KMS-11 (cell line): ENCODE measurements around the gene ZSWIM7.

Source experiments
- H2AFZ ChIP-seq: fragments of 200-600 bp; sonication (generic); 2 replicates; pipeline ENCODE4 v1.6.1; 2016; ENCODE audit warnings: antibody characterized with exemption, mixed run types, low read depth
- H3K27ac ChIP-seq: fragments of 200-600 bp; sonication (generic); 2 replicates; pipeline ENCODE4 v1.6.1; 2016; ENCODE audit warnings: mild to moderate bottlenecking, mixed run types
- H3K27me3 ChIP-seq: fragments of 200-600 bp; sonication (generic); 2 replicates; pipeline ENCODE4 v1.6.1; 2017; ENCODE audit warnings: mild to moderate bottlenecking, low read depth, mixed run types, moderate library complexity; ENCODE audit not compliant: insufficient read depth
- H3K36me3 ChIP-seq: fragments of 200-600 bp; sonication (generic); 2 replicates; pipeline ENCODE4 v1.6.1; 2017; ENCODE audit warnings: mild to moderate bottlenecking, mixed run types; ENCODE audit not compliant: insufficient read depth
- H3K4me1 ChIP-seq: fragments of 200-600 bp; sonication (generic); 2 replicates; pipeline ENCODE4 v1.6.1; 2016; ENCODE audit warnings: mild to moderate bottlenecking, low read depth, mixed run types; ENCODE audit not compliant: poor library complexity, severe bottlenecking
- H3K4me2 ChIP-seq: fragments of 200-600 bp; sonication (generic); 2 replicates; pipeline ENCODE4 v1.7.0; 2016; ENCODE audit warnings: mild to moderate bottlenecking, mixed run types
- H3K4me3 ChIP-seq: fragments of 200-600 bp; sonication (generic); IDR thresholded peaks from 2 replicates; pipeline ENCODE4 v1.6.1; 2017; ENCODE audit warnings: low read depth, low read length, mixed read lengths; ENCODE audit not compliant: insufficient read depth
- H3K79me2 ChIP-seq: fragments of 200-600 bp; sonication (generic); 2 replicates; pipeline ENCODE4 v1.6.1; 2016; ENCODE audit warnings: low read depth, mixed run types; ENCODE audit not compliant: insufficient read depth
- H3K9ac ChIP-seq: fragments of 200-600 bp; sonication (generic); 2 replicates; pipeline ENCODE4 v1.6.1; 2016; ENCODE audit warnings: mild to moderate bottlenecking, mixed run types
- H4K20me1 ChIP-seq: fragments of 200-600 bp; sonication (generic); 2 replicates; pipeline ENCODE4 v1.6.1; 2016; ENCODE audit warnings: mild to moderate bottlenecking, mixed run types; ENCODE audit not compliant: insufficient read depth
- TF ChIP-seq, protein P1 (sequence below): fragments of 200-600 bp; sonication (generic); conservative IDR thresholded peaks from 2 replicates; pipeline ENCODE4 v1.6.1; 2017; ENCODE audit warnings: low read depth, mild to moderate bottlenecking, antibody characterized with exemption, low read length, moderate library complexity, mixed read lengths

Gene ZSWIM7

DNA sequence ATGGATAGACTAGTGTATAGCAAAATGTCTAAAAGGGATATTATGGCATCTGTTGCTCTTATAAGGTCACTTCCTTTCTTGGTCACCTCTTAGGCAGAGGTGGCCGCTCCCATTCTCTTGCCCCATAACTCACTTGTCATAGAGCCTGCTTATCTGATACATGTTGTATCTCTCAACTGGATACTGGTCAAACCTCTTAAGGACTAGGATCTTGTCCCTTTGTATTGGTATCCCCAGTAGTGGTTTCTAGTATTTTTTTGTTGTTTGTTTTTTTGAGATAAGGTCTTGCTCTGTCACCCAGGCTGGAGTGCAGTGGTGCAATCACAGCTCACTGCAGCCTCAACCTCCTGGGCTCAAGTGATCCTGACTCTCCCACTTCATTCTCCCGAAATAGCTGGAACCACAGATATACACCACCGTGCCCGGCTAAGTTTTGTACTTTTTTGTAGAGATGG is 27.0 kb downstream of the ZSWIM7 start:
- Histone ChIP-seq H3K4me2 (0 out of 2 replicates have a peak overlapping the region, but pooled peaks have one; percentile 9), H3K36me3 (no peaks in the 10 kb centered on the region), H3K27me3 (no peaks in the 10 kb centered on the region), H2AFZ (no peak overlapping the region), H3K27ac (no peak overlapping the region; the same call in 1 of the 2 replicates), H3K4me1 (peaks cover 14% of the 10 kb centered on the region), H4K20me1 (no peaks in the 10 kb centered on the region), H3K4me3 (no peak overlapping the region), H3K9ac (no peak overlapping the region), H3K79me2 (no peaks in the 10 kb centered on the region)
- TF ChIP-seq, protein P1, sequence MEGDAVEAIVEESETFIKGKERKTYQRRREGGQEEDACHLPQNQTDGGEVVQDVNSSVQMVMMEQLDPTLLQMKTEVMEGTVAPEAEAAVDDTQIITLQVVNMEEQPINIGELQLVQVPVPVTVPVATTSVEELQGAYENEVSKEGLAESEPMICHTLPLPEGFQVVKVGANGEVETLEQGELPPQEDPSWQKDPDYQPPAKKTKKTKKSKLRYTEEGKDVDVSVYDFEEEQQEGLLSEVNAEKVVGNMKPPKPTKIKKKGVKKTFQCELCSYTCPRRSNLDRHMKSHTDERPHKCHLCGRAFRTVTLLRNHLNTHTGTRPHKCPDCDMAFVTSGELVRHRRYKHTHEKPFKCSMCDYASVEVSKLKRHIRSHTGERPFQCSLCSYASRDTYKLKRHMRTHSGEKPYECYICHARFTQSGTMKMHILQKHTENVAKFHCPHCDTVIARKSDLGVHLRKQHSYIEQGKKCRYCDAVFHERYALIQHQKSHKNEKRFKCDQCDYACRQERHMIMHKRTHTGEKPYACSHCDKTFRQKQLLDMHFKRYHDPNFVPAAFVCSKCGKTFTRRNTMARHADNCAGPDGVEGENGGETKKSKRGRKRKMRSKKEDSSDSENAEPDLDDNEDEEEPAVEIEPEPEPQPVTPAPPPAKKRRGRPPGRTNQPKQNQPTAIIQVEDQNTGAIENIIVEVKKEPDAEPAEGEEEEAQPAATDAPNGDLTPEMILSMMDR: no peak

DNA sequence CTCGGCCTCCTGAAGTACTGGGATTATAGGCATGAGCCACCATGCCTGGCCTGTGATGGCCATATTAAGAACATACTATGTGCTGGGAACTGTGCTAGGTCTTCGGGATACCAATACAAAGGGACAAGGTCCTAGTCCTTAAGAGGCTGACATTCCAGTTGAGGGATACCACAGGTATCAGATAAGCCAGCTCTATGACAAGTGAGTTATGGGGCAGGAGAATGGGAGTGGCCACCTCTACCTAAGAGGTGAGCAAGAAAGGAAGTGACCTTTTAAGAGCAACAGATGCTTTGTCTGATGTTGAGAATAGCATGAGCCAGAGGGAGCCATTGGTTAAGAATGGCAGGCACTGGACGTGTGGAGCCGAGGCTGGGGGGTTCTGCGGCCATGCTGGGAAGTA is 27.6 kb downstream of the ZSWIM7 start:
- no peak overlapping the region for H3K4me2 ChIP-seq
- H3K36me3 ChIP-seq: no peaks in the 10 kb centered on the region
- no peaks in the 10 kb centered on the region for H3K27me3 ChIP-seq
- no peaks in the 10 kb centered on the region for H4K20me1 ChIP-seq
- H3K4me1 ChIP-seq: peaks cover 14% of the 10 kb centered on the region
- no peak overlapping the region for H3K27ac ChIP-seq
- no peak overlapping the region for H3K4me3 ChIP-seq
- TF ChIP-seq, protein P1: no peak
- H2AFZ ChIP-seq: no peak overlapping the region
- no peaks in the 10 kb centered on the region for H3K79me2 ChIP-seq
- no peak overlapping the region for H3K9ac ChIP-seq

DNA sequence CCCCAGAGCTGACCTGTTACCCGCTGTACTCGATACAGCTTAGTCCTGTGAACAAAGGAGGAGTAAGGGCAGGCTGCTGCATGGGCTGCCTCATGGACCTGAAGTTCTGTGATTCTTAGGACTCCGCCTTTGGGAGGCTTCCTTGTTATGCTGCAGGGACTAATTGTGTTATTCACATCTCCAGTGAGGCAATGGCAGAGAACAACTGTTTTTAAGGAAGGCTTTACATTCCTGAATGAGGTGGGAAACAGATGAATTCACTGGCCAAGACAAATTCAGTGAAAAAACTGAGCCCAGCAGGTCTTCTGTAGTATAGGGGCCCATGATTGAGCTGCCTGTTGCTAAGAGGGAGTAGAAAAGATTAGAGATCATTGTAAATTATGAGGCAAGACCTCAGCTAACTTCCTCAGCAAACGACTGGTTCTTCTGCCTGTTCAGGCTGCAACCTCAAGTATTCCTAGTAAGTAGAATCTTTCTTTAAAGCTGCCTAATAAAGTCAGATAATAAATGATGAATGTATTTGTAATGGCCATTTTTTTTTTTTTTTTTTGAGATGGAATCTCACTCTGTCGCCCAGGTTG is 28.3 kb downstream of the ZSWIM7 start:
- H3K4me1 ChIP-seq: peaks cover 14% of the 10 kb centered on the region
- H3K9ac ChIP-seq: no peak overlapping the region
- H3K36me3 ChIP-seq: no peaks in the 10 kb centered on the region
- H3K79me2 ChIP-seq: no peaks in the 10 kb centered on the region
- no peak overlapping the region for H3K4me3 ChIP-seq
- H3K4me2 ChIP-seq: no peak overlapping the region
- no peak overlapping the region for H3K27ac ChIP-seq
- H2AFZ ChIP-seq: no peak overlapping the region
- TF ChIP-seq, protein P1: no peak
- H4K20me1 ChIP-seq: no peaks in the 10 kb centered on the region
- H3K27me3 ChIP-seq: no peaks in the 10 kb centered on the region

DNA sequence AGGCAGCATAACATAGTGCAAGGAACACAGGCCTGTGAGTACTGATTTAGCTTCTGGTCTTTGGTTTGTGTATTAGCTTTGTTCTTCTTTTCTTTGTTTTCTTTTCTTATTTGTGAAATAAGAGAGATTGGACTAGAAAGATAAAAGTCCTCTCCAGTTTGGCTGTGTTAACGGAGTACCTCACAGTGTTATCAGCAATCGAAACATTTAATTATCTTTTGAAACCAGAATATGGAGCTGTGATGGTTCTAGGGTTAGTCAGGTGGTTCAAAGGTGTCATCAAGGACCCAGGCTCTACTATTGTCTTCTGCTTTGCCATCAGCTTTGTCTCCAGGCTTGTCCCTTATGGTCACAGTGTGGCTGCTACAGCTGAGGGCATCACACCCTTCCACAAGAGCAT is 29.0 kb downstream of the ZSWIM7 start:
- no peaks in the 10 kb centered on the region for H3K27me3 ChIP-seq
- H3K9ac ChIP-seq: no peak overlapping the region
- no peak overlapping the region for H3K4me3 ChIP-seq
- no peaks in the 10 kb centered on the region for H3K36me3 ChIP-seq
- H3K79me2 ChIP-seq: no peaks in the 10 kb centered on the region
- H3K4me1 ChIP-seq: peaks cover 14% of the 10 kb centered on the region
- H3K4me2 ChIP-seq: no peak overlapping the region
- H3K27ac ChIP-seq: no peak overlapping the region
- H4K20me1 ChIP-seq: no peaks in the 10 kb centered on the region
- no peak overlapping the region for H2AFZ ChIP-seq
- TF ChIP-seq, protein P1: no peak
